H1 (cell line): Measurements from ENCODE around the gene AQP4.

Experiments used
- EGR1 ChIP-seq: IDR thresholded peaks from 2 replicates; pipeline ENCODE4 v1.6.1; 2011; ENCODE audit warnings: low read depth, low read length, borderline replicate concordance
- HDAC2 ChIP-seq, 2 experiments: fragments of 300-600 bp in 1 of 2; sonication (generic) in 1 of 2; IDR thresholded peaks; 2 replicates each; pipeline ENCODE4 v1.6.1; 2011 to 2012; ENCODE audit warnings: low read depth in 2 of 2, low read length in 2 of 2, mild to moderate bottlenecking in 2 of 2, moderate library complexity in 2 of 2, borderline replicate concordance in 1 of 2, inconsistent platforms in 1 of 2
- TF ChIP-seq, protein P1 (sequence below), 3 experiments: IDR thresholded peaks; 1 replicate in 2 of 3; 2 replicates in 1 of 3; pipeline versions ENCODE4 v1.5.1 to v1.6.1; 2011; ENCODE audit warnings: low read length in 3 of 3, mild to moderate bottlenecking in 3 of 3, inconsistent platforms in 2 of 3, low read depth in 1 of 3, moderate library complexity in 1 of 3; ENCODE audit not compliant: insufficient read depth in 1 of 3; ENCODE audit errors: control extremely low read depth in 1 of 3

DNA sequence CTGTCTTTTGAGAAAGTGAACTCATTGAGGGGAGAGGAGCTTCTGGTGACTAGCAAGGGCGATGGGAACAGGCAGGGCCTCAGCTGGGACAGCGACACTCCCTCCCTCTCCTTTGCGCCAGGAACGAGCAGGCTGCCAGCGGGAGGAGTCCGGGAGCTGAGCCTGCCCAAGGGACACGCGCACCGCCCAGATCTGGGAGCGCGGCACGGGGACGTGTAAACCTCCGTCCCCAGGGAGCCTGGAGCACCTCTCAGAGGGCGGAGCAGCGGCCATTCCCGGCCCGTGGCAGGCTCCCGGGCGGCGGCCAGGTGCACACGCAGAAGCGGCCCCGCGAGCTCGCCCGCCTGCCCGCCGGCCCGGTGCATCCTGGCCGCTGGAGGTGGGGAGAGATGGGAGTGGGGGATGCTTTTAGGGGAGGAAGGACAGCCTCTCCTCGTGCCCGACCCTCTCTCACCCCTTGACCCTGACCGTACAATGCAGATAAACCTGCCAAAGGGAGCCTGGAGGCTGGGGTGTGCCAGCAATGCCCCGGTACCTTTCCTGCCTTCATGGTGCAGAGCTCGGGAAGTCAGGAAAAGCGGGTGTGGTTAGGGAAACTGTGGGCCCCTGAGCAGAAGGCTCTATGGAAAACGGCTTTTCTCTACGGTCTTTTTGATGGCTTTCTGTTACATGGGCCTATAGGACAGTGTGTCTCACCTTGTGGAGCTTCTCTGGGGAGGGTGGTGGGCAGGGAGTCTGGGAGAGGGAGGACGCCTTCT is 2.2 kb downstream of the AQP4 start:
- no peak for TF ChIP-seq HDAC2 (IDR thresholded peaks at IDR 0.05; ENCODE audit: borderline replicate concordance in 1 of 2, low read depth in 2 of 2, low read length in 2 of 2)
- TF ChIP-seq EGR1, result no peak
- TF ChIP-seq, protein P1, sequence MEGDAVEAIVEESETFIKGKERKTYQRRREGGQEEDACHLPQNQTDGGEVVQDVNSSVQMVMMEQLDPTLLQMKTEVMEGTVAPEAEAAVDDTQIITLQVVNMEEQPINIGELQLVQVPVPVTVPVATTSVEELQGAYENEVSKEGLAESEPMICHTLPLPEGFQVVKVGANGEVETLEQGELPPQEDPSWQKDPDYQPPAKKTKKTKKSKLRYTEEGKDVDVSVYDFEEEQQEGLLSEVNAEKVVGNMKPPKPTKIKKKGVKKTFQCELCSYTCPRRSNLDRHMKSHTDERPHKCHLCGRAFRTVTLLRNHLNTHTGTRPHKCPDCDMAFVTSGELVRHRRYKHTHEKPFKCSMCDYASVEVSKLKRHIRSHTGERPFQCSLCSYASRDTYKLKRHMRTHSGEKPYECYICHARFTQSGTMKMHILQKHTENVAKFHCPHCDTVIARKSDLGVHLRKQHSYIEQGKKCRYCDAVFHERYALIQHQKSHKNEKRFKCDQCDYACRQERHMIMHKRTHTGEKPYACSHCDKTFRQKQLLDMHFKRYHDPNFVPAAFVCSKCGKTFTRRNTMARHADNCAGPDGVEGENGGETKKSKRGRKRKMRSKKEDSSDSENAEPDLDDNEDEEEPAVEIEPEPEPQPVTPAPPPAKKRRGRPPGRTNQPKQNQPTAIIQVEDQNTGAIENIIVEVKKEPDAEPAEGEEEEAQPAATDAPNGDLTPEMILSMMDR (IDR thresholded peaks at IDR 0.05; ENCODE audit: control extremely low read depth in 1 of 3, insufficient read depth in 1 of 3, low read depth in 1 of 3, low read length in 3 of 3), result no peak
